GM23338 (cell line): ENCODE results near the gene VEGFD. TPM values are rescaled to one million over a fixed set of nuclear protein-coding genes. Genes with fewer than 3 reads are reported as not detected.

ENCODE experiments used
- ATAC-seq: fragments of 200-7000 bp; cut with Tn5 transposase; 3 replicates; pipeline ENCODE4 v1.9.1; 2020
- DNase-seq: peaks from one replicate; pipeline ENCODE4 v3.0.0-alpha.2; 2015; ENCODE audit warnings: low spot score
- H2AFZ ChIP-seq: fragments of 200-600 bp; sonication (generic); 2 replicates; pipeline ENCODE4 v1.8.0; 2016; ENCODE audit warnings: antibody characterized with exemption, mild to moderate bottlenecking, moderate library complexity
- H3F3A ChIP-seq: fragments of 200-600 bp; sonication (generic); replicated peaks from 2 replicates; pipeline ENCODE4 v1.8.0; 2017; ENCODE audit warnings: antibody characterized with exemption, mixed run types, low read depth
- H3K27ac ChIP-seq: fragments of 200-600 bp; sonication (generic); 2 replicates; pipeline ENCODE4 v1.6.1; 2016; ENCODE audit warnings: low read depth
- H3K27me3 ChIP-seq: fragments of 200-600 bp; sonication (generic); 2 replicates; pipeline ENCODE4 v1.8.0; 2016; ENCODE audit warnings: mild to moderate bottlenecking, mixed run types, moderate library complexity; ENCODE audit not compliant: insufficient read depth
- H3K36me3 ChIP-seq: fragments of 200-600 bp; sonication (generic); 2 replicates; pipeline ENCODE4 v1.8.0; 2016; ENCODE audit warnings: mild to moderate bottlenecking; ENCODE audit not compliant: insufficient read depth
- H3K4me1 ChIP-seq: fragments of 200-600 bp; sonication (generic); 2 replicates; pipeline ENCODE4 v1.8.0; 2016; ENCODE audit warnings: mild to moderate bottlenecking, moderate library complexity; ENCODE audit not compliant: insufficient read depth
- H3K4me2 ChIP-seq: fragments of 200-600 bp; sonication (generic); 2 replicates; pipeline ENCODE4 v1.7.1; 2017; ENCODE audit warnings: mixed run types
- H3K4me3 ChIP-seq: fragments of 200-600 bp; sonication (generic); 2 replicates; pipeline ENCODE4 v1.6.1; 2016; ENCODE audit warnings: mixed run types
- H3K79me2 ChIP-seq: fragments of 200-600 bp; sonication (generic); replicated peaks from 2 replicates; pipeline ENCODE4 v1.8.0; 2017; ENCODE audit warnings: mild to moderate bottlenecking; ENCODE audit not compliant: insufficient read depth
- H3K9me2 ChIP-seq: fragments of 200-600 bp; sonication (generic); 2 replicates; pipeline ENCODE4 v1.8.0; 2017; ENCODE audit not compliant: insufficient read depth
- H4K20me1 ChIP-seq: fragments of 200-600 bp; sonication (generic); replicated peaks from 2 replicates; pipeline ENCODE4 v1.8.0; 2017; ENCODE audit warnings: mild to moderate bottlenecking; ENCODE audit not compliant: insufficient read depth
- H3K27ac Mint-ChIP-seq: 2 replicates; pipeline ENCODE4 v1.8.0; 2020; ENCODE audit warnings: inconsistent platforms, mild to moderate bottlenecking, moderate library complexity, mixed read lengths
- H3K27me3 Mint-ChIP-seq: 3 replicates; pipeline ENCODE4 v1.8.0; 2022; ENCODE audit warnings: low read depth, mild to moderate bottlenecking, moderate library complexity, mixed read lengths, inconsistent platforms; ENCODE audit not compliant: insufficient read depth, poor library complexity
- H3K36me3 Mint-ChIP-seq: 3 replicates; pipeline ENCODE4 v1.8.0; 2021; ENCODE audit warnings: low read depth, mild to moderate bottlenecking, inconsistent platforms, moderate library complexity, mixed read lengths
- H3K4me1 Mint-ChIP-seq: 3 replicates; pipeline ENCODE4 v1.8.0; 2020; ENCODE audit warnings: mild to moderate bottlenecking, inconsistent platforms, mixed read lengths
- H3K4me3 Mint-ChIP-seq: 3 replicates; pipeline ENCODE4 v1.8.0; 2021; ENCODE audit warnings: moderate library complexity, mild to moderate bottlenecking, inconsistent platforms, mixed read lengths
- H3K9me3 Mint-ChIP-seq: 3 replicates; pipeline ENCODE4 v1.8.0; 2020; ENCODE audit warnings: moderate library complexity, mild to moderate bottlenecking, inconsistent platforms, mixed read lengths
- CREB1 ChIP-seq: fragments of 250-450 bp; sonication (Bioruptor Pico); IDR thresholded peaks from 2 replicates; pipeline ENCODE4 v1.5.0; 2020; ENCODE audit warnings: low read depth, mild to moderate bottlenecking, moderate library complexity
- CTCF ChIP-seq, 2 experiments: fragments of 200-600 bp in 1 of 2; sonication (generic) in 1 of 2; conservative IDR thresholded peaks; 2 replicates each; pipeline versions ENCODE4 v1.5.1 to v1.6.1; 2016 to 2017; ENCODE audit warnings: antibody characterized with exemption in 2 of 2, low read depth in 2 of 2, mild to moderate bottlenecking in 2 of 2, moderate library complexity in 1 of 2
- ETS1 ChIP-seq: IDR thresholded peaks from 2 replicates; pipeline ENCODE4 v1.6.1; 2016; ENCODE audit warnings: antibody characterized with exemption
- EZH2phosphoT487 ChIP-seq: fragments of 200-600 bp; sonication (generic); IDR thresholded peaks from one replicate; pipeline ENCODE4 v1.8.1; 2018; ENCODE audit warnings: antibody characterized with exemption; ENCODE audit not compliant: unreplicated experiment
- JUNB ChIP-seq: IDR thresholded peaks from one replicate; pipeline ENCODE4 v1.6.1; 2016; ENCODE audit warnings: antibody characterized with exemption; ENCODE audit not compliant: unreplicated experiment
- NANOG ChIP-seq: IDR thresholded peaks from 2 replicates; pipeline ENCODE4 v1.6.1; 2016; ENCODE audit warnings: antibody characterized with exemption, borderline replicate concordance
- REST ChIP-seq: IDR thresholded peaks from one replicate; pipeline ENCODE4 v1.6.1; 2018; ENCODE audit warnings: antibody characterized with exemption; ENCODE audit not compliant: unreplicated experiment
- STAT1 ChIP-seq: IDR thresholded peaks from one replicate; pipeline ENCODE4 v1.6.1; 2016; ENCODE audit warnings: antibody characterized with exemption; ENCODE audit not compliant: unreplicated experiment
- ZNF114 ChIP-seq: fragments of 250-450 bp; sonication (Bioruptor Pico); IDR thresholded peaks from 2 replicates; pipeline ENCODE4 v1.5.0; 2020; ENCODE audit warnings: mild to moderate bottlenecking, moderate library complexity
- ZNF331 ChIP-seq: fragments of 250-450 bp; sonication (Bioruptor Pico); IDR thresholded peaks from 2 replicates; pipeline ENCODE4 v1.5.0; 2020; ENCODE audit warnings: low read depth, mild to moderate bottlenecking, moderate library complexity
- polyA plus RNA-seq: library from polyadenylated mRNA; unstranded; fragments of >200 nt; fragmentation: Nextera tagmentation; extraction: Ambion mirVana; gene quantifications from 2 replicates; pipeline ENCODE4 v1.2.1, GENCODE V29; 2016
- total RNA-seq: library from RNA; depleted of rRNA; stranded (reverse); fragments of >200 nt; shearing (Covaris generic); gene quantifications from 2 replicates; pipeline ENCODE4 v1.2.3, GENCODE V29; 2014

Gene VEGFD
- total and polyA plus RNA-seq, 2 experiments from 2014 or later: 0.13 TPM; not detected in 1

- no peaks in the 10 kb centered on the region for H3K79me2 ChIP-seq
- peaks cover 5% of the 10 kb centered on the region for H3K9me3 Mint-ChIP-seq
- H3K36me3 ChIP-seq: no peaks in the 10 kb centered on the region
- no peaks in the 10 kb centered on the region for H3K27me3 ChIP-seq
- DNase-seq (no peak), ATAC-seq (no peak)
- H3K4me1 Mint-ChIP-seq: peaks cover 7% of the 10 kb centered on the region
- H3K4me3 Mint-ChIP-seq: no peak overlapping the region
- no peak overlapping the region for H3K27ac Mint-ChIP-seq
- H4K20me1 ChIP-seq: no peaks in the 10 kb centered on the region
- no peak overlapping the region for H3K4me3 ChIP-seq
- H3K27me3 Mint-ChIP-seq: peaks cover 2% of the 10 kb centered on the region
- H3K4me1 ChIP-seq: no peaks in the 10 kb centered on the region
- no peak overlapping the region for H3K27ac ChIP-seq
- H3K4me2 ChIP-seq: no peak overlapping the region
- H2AFZ ChIP-seq: no peak overlapping the region
- peaks cover 17% of the 10 kb centered on the region for H3K36me3 Mint-ChIP-seq
- H3K9me2 ChIP-seq: no peaks in the 10 kb centered on the region
- no peak for TF ChIP-seq STAT1
- no peak for TF ChIP-seq ZNF331
- no peak for TF ChIP-seq EZH2phosphoT487
- no peak for TF ChIP-seq NANOG
- no peak for TF ChIP-seq ETS1
- no peak for TF ChIP-seq REST
- TF ChIP-seq ZNF114 (CRISPR knock-in tag): no peak
- no peak for TF ChIP-seq CREB1 (CRISPR knock-in tag)
- TF ChIP-seq JUNB: no peak
- H3F3A ChIP-seq: no peaks in the 10 kb centered on the region
Observed at GRCh38 chrX:15418041-15418706, 34.0 kb upstream of the VEGFD start.

- 0 out of 4 replicates have a peak, but pooled peaks of 1 of the 2 experiments have one; percentile 2 for TF ChIP-seq CTCF (conservative IDR thresholded peaks at IDR 0.05; ENCODE audit: low read depth in 2 of 2)
- no peak for TF ChIP-seq STAT1
- Histone ChIP-seq H4K20me1 (no peaks in the 10 kb centered on the region), H3K79me2 (no peaks in the 10 kb centered on the region), H3K4me3 (no peak overlapping the region), H3K9me2 (no peaks in the 10 kb centered on the region), H3F3A (no peaks in the 10 kb centered on the region), H3K4me1 (no peaks in the 10 kb centered on the region), H2AFZ (no peak overlapping the region), H3K36me3 (no peaks in the 10 kb centered on the region), H3K27ac (no peak overlapping the region), H3K4me2 (no peak overlapping the region), H3K27me3 (no peaks in the 10 kb centered on the region)
- Mint-ChIP-seq H3K4me3 (no peak overlapping the region), H3K27ac (no peak overlapping the region), H3K9me3 (peaks cover 5% of the 10 kb centered on the region), H3K36me3 (peaks cover 14% of the 10 kb centered on the region), H3K4me1 (peaks cover 13% of the 10 kb centered on the region), H3K27me3 (peaks cover 2% of the 10 kb centered on the region)
- peak; percentile 40 for DNase-seq
- ATAC-seq: peak; percentile 75
Observed at GRCh38 chrX:15416133-15416993, 32.1 kb upstream of the VEGFD start.
